GM13977 (cell line): ENCODE data around the gene AHI1.

ENCODE experiments used
- DNase-seq: peaks from one replicate; pipeline ENCODE4 v3.0.0; 2012; ENCODE audit warnings: low spot score
- CTCF ChIP-seq: IDR thresholded peaks from 2 replicates; pipeline ENCODE4 v1.5.1; 2012; ENCODE audit warnings: mild to moderate bottlenecking, control low read depth; ENCODE audit not compliant: insufficient read depth; ENCODE audit errors: extremely low read depth, missing control alignments
- in situ Hi-C: fragments of 300-500 bp; cut with MboI; formaldehyde crosslinking; loops from one replicate; pipeline ENCODE4 v1.12.0; 2022; ENCODE audit warnings: low sequenced_read_pairs, low pct_unique_long_range_greater_than_20kb, mixed read lengths, inconsistent platforms; ENCODE audit not compliant: unreplicated experiment

AHI1 gene

DNA sequence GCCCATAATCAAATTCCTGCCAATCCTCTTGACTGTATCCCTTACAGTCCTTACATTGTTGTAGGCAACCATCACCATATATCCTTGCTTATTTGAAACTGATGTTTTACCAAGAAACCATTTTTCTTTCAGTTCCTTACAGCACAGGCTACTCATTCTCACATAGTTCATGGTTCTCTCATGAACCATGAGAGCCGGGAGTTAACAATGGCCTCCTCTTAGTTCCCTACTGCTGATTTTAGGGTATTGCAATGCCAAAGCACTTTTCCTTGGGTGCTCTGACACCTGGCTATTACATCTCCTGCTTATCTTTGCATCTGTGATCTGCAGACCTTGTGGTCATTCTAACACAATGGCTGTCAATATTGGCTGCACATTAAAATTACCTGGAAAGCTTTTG, 183.0 kb downstream of the AHI1 start:
- in situ Hi-C loops, result no loop called here

GRCh38 chr6:135311446-135312200, 185.9 kb downstream of the AHI1 start:
- no peak for TF ChIP-seq CTCF
- DNase-seq, result no peak
- in situ Hi-C loops, result no loop called here

More for the DNA sequence above, 183.0 kb downstream of the AHI1 start:
- no peak for DNase-seq
- TF ChIP-seq CTCF, result no peak

GRCh38 chr6:135310291-135310690, 187.2 kb downstream of the AHI1 start:
- DNase-seq, result no peak
- in situ Hi-C loops, result no loop called here
- no peak for TF ChIP-seq CTCF

GRCh38 chr6:135306740-135307420, 190.7 kb downstream of the AHI1 start:
- in situ Hi-C loops, result no loop called here
- no peak for TF ChIP-seq CTCF
- no peak for DNase-seq

- no peak for DNase-seq
- TF ChIP-seq CTCF, result no peak
- in situ Hi-C loops, result no loop called here
Observed at GRCh38 chr6:135306166-135306565, 191.4 kb downstream of the AHI1 start.

- no peak for TF ChIP-seq CTCF
- DNase-seq, result no peak
- in situ Hi-C loops, result no loop called here
Observed at GRCh38 chr6:135305684-135306083, 191.9 kb downstream of the AHI1 start.
